K562 (cell line): ENCODE results near the gene SLC9A3. TPM values are rescaled to one million over a fixed set of nuclear protein-coding genes. Genes with fewer than 3 reads are reported as not detected.

Experiments used
- ATAC-seq: fragments of 200-7000 bp; cut with Tn5 transposase; 3 replicates; pipeline ENCODE4 v1.9.1; 2020; ENCODE audit warnings: moderate library complexity
- BruUV-seq: library from RNA; stranded (reverse); fragments of 400-500 nt; replicated peaks from 2 replicates; lab custom pipeline; 2021; lab: Mats Ljungman, UMichigan
- CTCF ChIA-PET: fragments of 300-600 bp; formaldehyde crosslinking; extraction: SDS; loops from one replicate; lab custom pipeline; 2021; ENCODE audit warnings: low intra/inter-chr PET ratio; lab: Yijun Ruan, JAX
- POLR2A ChIA-PET: fragments of 300-600, 350-650 bp; sonication (Branson Sonifier 250); formaldehyde crosslinking; extraction: SDS; loops from one replicate; lab custom pipeline; 2021; ENCODE audit warnings: antibody characterized with exemption, inconsistent platforms; lab: Yijun Ruan, JAX
- DNase-seq, 4 experiments: peaks; one replicate each; pipeline versions ENCODE4 v3.0.0 to v3.0.0-alpha.2; 2011 to 2018; ENCODE audit warnings: low spot score in 3 of 4, mixed read lengths in 3 of 4; ENCODE audit errors: extremely low read depth in 1 of 4
- FAIRE-seq: peaks from 2 replicates; lab custom pipeline; 2011; peaks lifted over from hg19 to GRCh38; lab: Jason Lieb, UNC
- H2AFZ ChIP-seq: 2 replicates; pipeline ENCODE4 v1.6.0; 2011; ENCODE audit warnings: low read depth, low read length, control low read depth, inconsistent platforms
- H3K27ac ChIP-seq: fragments of 200-600 bp; 3 replicates; pipeline ENCODE4 v1.8.0; 2011; ENCODE audit warnings: low read depth, mild to moderate bottlenecking, control low read depth, inconsistent platforms, low read length, moderate library complexity, mixed read lengths; ENCODE audit errors: extremely low read depth
- H3K27me3 ChIP-seq, 2 experiments: fragments of 300-600 bp in 1 of 2; 2 replicates in 1 of 2; 3 replicates in 1 of 2; pipeline versions ENCODE4 v1.6.0 to v1.8.0; 2011; ENCODE audit warnings: inconsistent platforms in 2 of 2, low read length in 2 of 2, mild to moderate bottlenecking in 1 of 2, mixed read lengths in 1 of 2, moderate library complexity in 1 of 2; ENCODE audit not compliant: control insufficient read depth in 2 of 2, insufficient read depth in 2 of 2
- H3K36me3 ChIP-seq: fragments of 300-600 bp; 3 replicates; pipeline ENCODE4 v1.8.0; 2011; ENCODE audit warnings: mild to moderate bottlenecking, low read length, inconsistent platforms; ENCODE audit not compliant: control insufficient read depth, insufficient read depth
- H3K4me1 ChIP-seq, 2 experiments: fragments of 200-600 bp in 1 of 2; replicated peaks in 1 of 2; 2 replicates in 1 of 2; 3 replicates in 1 of 2; pipeline versions ENCODE4 v1.5.1 to v1.8.0; 2011; ENCODE audit warnings: inconsistent platforms in 2 of 2, low read length in 2 of 2, mild to moderate bottlenecking in 1 of 2, mixed read lengths in 1 of 2, moderate library complexity in 1 of 2; ENCODE audit not compliant: control insufficient read depth in 2 of 2, insufficient read depth in 2 of 2
- H3K4me2 ChIP-seq: 2 replicates; pipeline ENCODE4 v1.6.1; 2011; ENCODE audit warnings: low read length, control low read depth, inconsistent platforms, mixed read lengths; ENCODE audit not compliant: insufficient read depth
- H3K4me3 ChIP-seq: fragments of 200-600 bp; sonication (generic), shearing (Covaris generic); 2 replicates; pipeline ENCODE4 v1.5.1; 2016; ENCODE audit warnings: control low read depth, inconsistent platforms
- H3K79me2 ChIP-seq: fragments of 200-600 bp; 3 replicates; pipeline ENCODE4 v1.8.0; 2011; ENCODE audit warnings: low read length, inconsistent platforms; ENCODE audit not compliant: control insufficient read depth, insufficient read depth
- H3K9ac ChIP-seq, 2 experiments: 2 replicates each; pipeline versions ENCODE4 v1.6.0 to v1.6.1; 2011; ENCODE audit warnings: low read depth in 2 of 2, low read length in 2 of 2, control low read depth in 1 of 2, inconsistent platforms in 1 of 2, mild to moderate bottlenecking in 1 of 2, mixed read lengths in 1 of 2; ENCODE audit not compliant: insufficient read depth in 1 of 2
- H3K9me1 ChIP-seq: one replicate; pipeline ENCODE4 v1.6.0; 2011; ENCODE audit warnings: inconsistent platforms, mild to moderate bottlenecking, low read length, moderate library complexity; ENCODE audit not compliant: control insufficient read depth, insufficient read depth
- H3K9me3 ChIP-seq: replicated peaks from 2 replicates; pipeline ENCODE4 v1.5.1; 2011; ENCODE audit warnings: low read depth, low read length, inconsistent platforms; ENCODE audit not compliant: control insufficient read depth, insufficient read depth
- H4K20me1 ChIP-seq: replicated peaks from 2 replicates; pipeline ENCODE4 v1.6.1; 2011; ENCODE audit warnings: low read length, inconsistent platforms, mixed read lengths; ENCODE audit not compliant: control insufficient read depth, insufficient read depth
- ATF1 ChIP-seq, 2 experiments: fragments of 450-650 bp in 1 of 2; IDR thresholded peaks; 2 replicates each; pipeline ENCODE4 v1.6.1; 2016; ENCODE audit warnings: missing compliant biosample characterization in 1 of 2, missing genetic modification characterization in 1 of 2
- ATF3 ChIP-seq, 2 experiments: fragments of 450-650 bp in 1 of 2; sonication (generic) in 1 of 2; formaldehyde crosslinking in 1 of 2; IDR thresholded peaks in 1 of 2; conservative IDR thresholded peaks in 1 of 2; 2 replicates each; pipeline versions ENCODE4 v1.6.1 to v1.8.1; 2016 to 2023; ENCODE audit warnings: mild to moderate bottlenecking in 2 of 2, moderate library complexity in 2 of 2, inconsistent platforms in 1 of 2, missing genetic modification reagents in 1 of 2
- CXXC5 ChIP-seq: fragments of 250-450 bp; sonication (Bioruptor Pico); IDR thresholded peaks from 2 replicates; pipeline ENCODE4 v1.8.0; 2022; ENCODE audit warnings: inconsistent platforms, mild to moderate bottlenecking, moderate library complexity
- HDGF ChIP-seq: fragments of 450-650 bp; IDR thresholded peaks from 2 replicates; pipeline ENCODE4 v1.6.1; 2016
- MED1 ChIP-seq: sonication (generic); formaldehyde crosslinking; IDR thresholded peaks from 2 replicates; pipeline ENCODE4 v1.8.1; 2023; ENCODE audit warnings: missing genetic modification reagents, borderline replicate concordance
- MYNN ChIP-seq, 2 experiments: sonication (generic); formaldehyde crosslinking in 1 of 2; IDR thresholded peaks; 2 replicates each; pipeline versions ENCODE4 v1.5.0 to v1.6.1; 2016 to 2020; ENCODE audit warnings: antibody characterized with exemption in 1 of 2, missing genetic modification reagents in 1 of 2
- NFYB ChIP-seq: IDR thresholded peaks from 2 replicates; pipeline ENCODE4 v1.6.1; 2011; ENCODE audit warnings: mild to moderate bottlenecking, moderate library complexity; ENCODE audit not compliant: insufficient read length; ENCODE audit errors: extremely low read depth
- SMARCC2 ChIP-seq: fragments of 450-650 bp; IDR thresholded peaks from 2 replicates; pipeline ENCODE4 v1.6.1; 2017; ENCODE audit warnings: antibody characterized with exemption, moderate library complexity, mild to moderate bottlenecking, low read depth
- ZFP1 ChIP-seq: fragments of 450-650 bp; formaldehyde crosslinking; IDR thresholded peaks from 2 replicates; pipeline ENCODE4 v1.4.0; 2020; ENCODE audit warnings: mild to moderate bottlenecking, mixed read lengths
- ZNF316 ChIP-seq: fragments of 450-650 bp; IDR thresholded peaks from 2 replicates; pipeline ENCODE4 v1.6.1; 2016
- WGBS: fragments of 100-300 bp; shearing (Covaris generic); methylation state at CpG from one replicate; pipeline ENCODE4 v1.1.6; 2016; ENCODE audit warnings: low coverage, mixed read lengths; ENCODE audit not compliant: insufficient coverage; ENCODE audit errors: missing lambda C conversion rate; 5-methylcytosine and 5-hydroxymethylcytosine counted together
- in situ Hi-C: fragments of 300-500 bp; cut with MboI; formaldehyde crosslinking; loops from 4 replicates; pipeline ENCODE4 v1.15.0; 2018; ENCODE audit warnings: inconsistent platforms, mixed read lengths
- intact Hi-C: fragments of 100-400 bp; cut with micrococcal nuclease; formaldehyde crosslinking; loops from 2 replicates; pipeline ENCODE4 v1.14.2; 2022
- polyA plus RNA-seq, 8 experiments: library from polyadenylated mRNA; depleted of rRNA in 4 of 8; stranded (reverse) in 5 of 8; unstranded in 3 of 8; fragments of >200 nt; fragmentation: Nextera tagmentation in 2 of 8; fragmentation: Illumina TruSeq in 1 of 8; extraction: Ambion mirVana in 2 of 8; extraction: Trizol in 1 of 8; gene quantifications; 2 replicates each; pipeline versions ENCODE4 v1.2.1 to v1.2.3, GENCODE V29; 2011 to 2014; ENCODE audit warnings: inconsistent platforms in 1 of 8, missing spikeins in 1 of 8
- total RNA-seq, 7 experiments: library from RNA; depleted of rRNA in 6 of 7; stranded (reverse); fragments of >200 nt in 6 of 7; fragmentation: Illumina TruSeq in 2 of 7; extraction: Trizol in 2 of 7; gene quantifications; 2 replicates each; pipeline versions ENCODE4 v1.2.1 to v1.2.3, GENCODE V29; 2011 to 2021; ENCODE audit warnings: low replicate concordance in 1 of 7
- TF ChIP-seq, protein P1 (sequence below): sonication (generic); formaldehyde crosslinking; IDR thresholded peaks from 2 replicates; pipeline ENCODE4 v1.8.0; 2022; ENCODE audit warnings: mild to moderate bottlenecking, missing genetic modification reagents
- TF ChIP-seq, protein P2 (sequence below), 3 experiments: IDR thresholded peaks in 2 of 3; conservative IDR thresholded peaks in 1 of 3; 2 replicates each; pipeline ENCODE4 v1.5.1; 2011 to 2012; ENCODE audit warnings: low read length in 3 of 3, mild to moderate bottlenecking in 3 of 3, control low read depth in 2 of 3, improper control_type of control experiment in 1 of 3, inconsistent platforms in 1 of 3, low read depth in 1 of 3, mixed read lengths in 1 of 3, moderate library complexity in 1 of 3; ENCODE audit not compliant: insufficient read depth in 2 of 3
- TF ChIP-seq, protein P3 (sequence below): sonication (generic); formaldehyde crosslinking; IDR thresholded peaks from 2 replicates; pipeline ENCODE4 v1.8.0; 2022; ENCODE audit warnings: missing genetic modification reagents, mild to moderate bottlenecking, borderline replicate concordance

The SLC9A3 gene
- total and polyA plus RNA-seq, 9 of the 15 experiments (the other 6 are each of a cell fraction or from before 2014, with no cell fraction given), result 1.5 to 5.8 (median 3.7) TPM; not detected in 2

GRCh38 chr5:544675-545355, 20.6 kb upstream of the SLC9A3 start:
- H2AFZ ChIP-seq, result no peak overlapping the region
- peaks cover 20 to 57% of the 10 kb centered on the region in 2 experiments; a peak in 4 of 5 replicates for H3K27me3 ChIP-seq
- FAIRE-seq (no peak), ATAC-seq (no peak), DNase-seq (no peak)
- ChIA-PET CTCF (no interaction called here), POLR2A (interaction anchor here (0.6 kb wide), 2 partner anchors 28 to 146 kb away, joined by 3 read pairs; no protein-coding TSS in a partner anchor)
- H3K9me1 ChIP-seq, result no peaks in the 10 kb centered on the region
- no peaks in the 10 kb centered on the region for H3K79me2 ChIP-seq
- H3K4me3 ChIP-seq, result no peak overlapping the region
- no peak overlapping the region for H3K4me2 ChIP-seq
- H3K4me1 ChIP-seq, result peaks cover 0 to 52% of the 10 kb centered on the region in 2 experiments; a peak in 2 of 5 replicates
- H3K27ac ChIP-seq, result no peak overlapping the region
- intact Hi-C loops (no loop called here), in situ Hi-C loops (no loop called here)
- BruUV-seq, result no TSS peak
- H3K9ac ChIP-seq, result no peak overlapping the region
- WGBS, result 36% methylated on average over 9 of the region's 9 CpGs
- H3K9me3 ChIP-seq, result no peaks in the 10 kb centered on the region
- peaks cover 11% of the 10 kb centered on the region; the same call in 1 of the 2 replicates for H4K20me1 ChIP-seq
- H3K36me3 ChIP-seq, result no peaks in the 10 kb centered on the region
- TF ChIP-seq ZFP1 (CRISPR knock-in tag), result no peak
- TF ChIP-seq, protein P1, sequence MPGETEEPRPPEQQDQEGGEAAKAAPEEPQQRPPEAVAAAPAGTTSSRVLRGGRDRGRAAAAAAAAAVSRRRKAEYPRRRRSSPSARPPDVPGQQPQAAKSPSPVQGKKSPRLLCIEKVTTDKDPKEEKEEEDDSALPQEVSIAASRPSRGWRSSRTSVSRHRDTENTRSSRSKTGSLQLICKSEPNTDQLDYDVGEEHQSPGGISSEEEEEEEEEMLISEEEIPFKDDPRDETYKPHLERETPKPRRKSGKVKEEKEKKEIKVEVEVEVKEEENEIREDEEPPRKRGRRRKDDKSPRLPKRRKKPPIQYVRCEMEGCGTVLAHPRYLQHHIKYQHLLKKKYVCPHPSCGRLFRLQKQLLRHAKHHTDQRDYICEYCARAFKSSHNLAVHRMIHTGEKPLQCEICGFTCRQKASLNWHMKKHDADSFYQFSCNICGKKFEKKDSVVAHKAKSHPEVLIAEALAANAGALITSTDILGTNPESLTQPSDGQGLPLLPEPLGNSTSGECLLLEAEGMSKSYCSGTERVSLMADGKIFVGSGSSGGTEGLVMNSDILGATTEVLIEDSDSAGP (CRISPR knock-in tag), result no peak
- TF ChIP-seq MYNN (IDR thresholded peaks at IDR 0.05), result no peak
- TF ChIP-seq MYNN (CRISPR knock-in tag; IDR thresholded peaks at IDR 0.05), result no peak
- TF ChIP-seq NFYB, result peak; percentile 46
- no peak for TF ChIP-seq SMARCC2
- TF ChIP-seq CXXC5 (CRISPR knock-in tag), result no peak
- TF ChIP-seq HDGF, result no peak
- TF ChIP-seq ZNF316, result peak; percentile 72
- TF ChIP-seq, protein P2, sequence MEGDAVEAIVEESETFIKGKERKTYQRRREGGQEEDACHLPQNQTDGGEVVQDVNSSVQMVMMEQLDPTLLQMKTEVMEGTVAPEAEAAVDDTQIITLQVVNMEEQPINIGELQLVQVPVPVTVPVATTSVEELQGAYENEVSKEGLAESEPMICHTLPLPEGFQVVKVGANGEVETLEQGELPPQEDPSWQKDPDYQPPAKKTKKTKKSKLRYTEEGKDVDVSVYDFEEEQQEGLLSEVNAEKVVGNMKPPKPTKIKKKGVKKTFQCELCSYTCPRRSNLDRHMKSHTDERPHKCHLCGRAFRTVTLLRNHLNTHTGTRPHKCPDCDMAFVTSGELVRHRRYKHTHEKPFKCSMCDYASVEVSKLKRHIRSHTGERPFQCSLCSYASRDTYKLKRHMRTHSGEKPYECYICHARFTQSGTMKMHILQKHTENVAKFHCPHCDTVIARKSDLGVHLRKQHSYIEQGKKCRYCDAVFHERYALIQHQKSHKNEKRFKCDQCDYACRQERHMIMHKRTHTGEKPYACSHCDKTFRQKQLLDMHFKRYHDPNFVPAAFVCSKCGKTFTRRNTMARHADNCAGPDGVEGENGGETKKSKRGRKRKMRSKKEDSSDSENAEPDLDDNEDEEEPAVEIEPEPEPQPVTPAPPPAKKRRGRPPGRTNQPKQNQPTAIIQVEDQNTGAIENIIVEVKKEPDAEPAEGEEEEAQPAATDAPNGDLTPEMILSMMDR (IDR thresholded peaks at IDR 0.05 in 2 of 3, conservative IDR thresholded peaks at IDR 0.05 in 1 of 3; ENCODE audit: insufficient read depth in 2 of 3, low read depth in 1 of 3, low read length in 3 of 3), result 0 out of 6 replicates have a peak, but pooled peaks of 1 of the 3 experiments have one; percentile 22
- TF ChIP-seq ATF1 (CRISPR knock-in tag; IDR thresholded peaks at IDR 0.05), result no peak
- no peak for TF ChIP-seq ATF1 (tag; IDR thresholded peaks at IDR 0.05)
- no peak for TF ChIP-seq ATF3 (IDR thresholded peaks at IDR 0.05)
- TF ChIP-seq ATF3 (CRISPR knock-in tag; conservative IDR thresholded peaks at IDR 0.05), result no peak
- TF ChIP-seq, protein P3, sequence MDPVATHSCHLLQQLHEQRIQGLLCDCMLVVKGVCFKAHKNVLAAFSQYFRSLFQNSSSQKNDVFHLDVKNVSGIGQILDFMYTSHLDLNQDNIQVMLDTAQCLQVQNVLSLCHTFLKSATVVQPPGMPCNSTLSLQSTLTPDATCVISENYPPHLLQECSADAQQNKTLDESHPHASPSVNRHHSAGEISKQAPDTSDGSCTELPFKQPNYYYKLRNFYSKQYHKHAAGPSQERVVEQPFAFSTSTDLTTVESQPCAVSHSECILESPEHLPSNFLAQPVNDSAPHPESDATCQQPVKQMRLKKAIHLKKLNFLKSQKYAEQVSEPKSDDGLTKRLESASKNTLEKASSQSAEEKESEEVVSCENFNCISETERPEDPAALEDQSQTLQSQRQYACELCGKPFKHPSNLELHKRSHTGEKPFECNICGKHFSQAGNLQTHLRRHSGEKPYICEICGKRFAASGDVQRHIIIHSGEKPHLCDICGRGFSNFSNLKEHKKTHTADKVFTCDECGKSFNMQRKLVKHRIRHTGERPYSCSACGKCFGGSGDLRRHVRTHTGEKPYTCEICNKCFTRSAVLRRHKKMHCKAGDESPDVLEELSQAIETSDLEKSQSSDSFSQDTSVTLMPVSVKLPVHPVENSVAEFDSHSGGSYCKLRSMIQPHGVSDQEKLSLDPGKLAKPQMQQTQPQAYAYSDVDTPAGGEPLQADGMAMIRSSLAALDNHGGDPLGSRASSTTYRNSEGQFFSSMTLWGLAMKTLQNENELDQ (CRISPR knock-in tag), result no peak
- TF ChIP-seq MED1 (CRISPR knock-in tag), result no peak
